PC-9 (cell line): ENCODE measurements around the gene KMT5C. TPM values are rescaled to one million over a fixed set of nuclear protein-coding genes. Genes with fewer than 3 reads are reported as not detected.

Experiments used
- BruUV-seq: library from RNA; stranded (reverse); fragments of 400-500 nt; replicated peaks from 2 replicates; lab custom pipeline; 2021; lab: Mats Ljungman, UMichigan
- CTCF ChIA-PET: fragments of 300-600 bp; sonication (Branson Sonifier 250); formaldehyde crosslinking; loops from one replicate; lab custom pipeline; 2022; ENCODE audit warnings: antibody characterized with exemption; lab: Charles Lee
- POLR2A ChIA-PET: fragments of 300-600 bp; sonication (Branson Sonifier 250); formaldehyde crosslinking; loops from one replicate; lab custom pipeline; 2022; ENCODE audit warnings: antibody characterized with exemption; ENCODE audit not compliant: unreplicated experiment; lab: Charles Lee
- DNase-seq, 2 experiments: peaks; one replicate each; pipeline versions ENCODE4 v3.0.0 to v3.0.0-alpha.2; 2015 to 2022; ENCODE audit warnings: mixed read lengths in 1 of 2
- H2AFZ ChIP-seq: fragments of 200-600 bp; sonication (generic); 2 replicates; pipeline ENCODE4 v1.8.1; 2017; ENCODE audit warnings: antibody characterized with exemption
- H3F3A ChIP-seq: fragments of 200-600 bp; sonication (generic); 2 replicates; pipeline ENCODE4 v1.8.1; 2017; ENCODE audit warnings: antibody characterized with exemption, mild to moderate bottlenecking, low read depth; ENCODE audit not compliant: insufficient read depth
- H3K27ac ChIP-seq: fragments of 200-600 bp; sonication (generic); 2 replicates; pipeline ENCODE4 v1.6.1; 2016; ENCODE audit warnings: mixed run types
- H3K27me3 ChIP-seq: fragments of 200-600 bp; sonication (generic); 2 replicates; pipeline ENCODE4 v1.6.1; 2016; ENCODE audit warnings: low read depth, mixed run types; ENCODE audit not compliant: insufficient read depth
- H3K36me3 ChIP-seq: fragments of 200-600 bp; sonication (generic); 2 replicates; pipeline ENCODE4 v1.6.1; 2016; ENCODE audit warnings: low read depth, mixed run types
- H3K4me1 ChIP-seq: fragments of 200-600 bp; sonication (generic); replicated peaks from 2 replicates; pipeline ENCODE4 v1.6.1; 2016; ENCODE audit warnings: mixed run types; ENCODE audit not compliant: insufficient read depth
- H3K4me2 ChIP-seq: fragments of 200-600 bp; sonication (generic); 2 replicates; pipeline ENCODE4 v1.6.1; 2017; ENCODE audit warnings: mixed run types
- H3K4me3 ChIP-seq: fragments of 200-600 bp; sonication (generic); 2 replicates; pipeline ENCODE4 v1.6.1; 2016; ENCODE audit warnings: mixed run types
- H3K79me2 ChIP-seq: fragments of 200-600 bp; sonication (generic); 2 replicates; pipeline ENCODE4 v1.6.1; 2017; ENCODE audit warnings: low read depth, mixed run types
- H3K9me2 ChIP-seq: fragments of 200-600 bp; sonication (generic); 2 replicates; pipeline ENCODE4 v1.8.1; 2017; ENCODE audit warnings: mild to moderate bottlenecking; ENCODE audit not compliant: insufficient read depth
- H3K9me3 ChIP-seq: fragments of 200-600 bp; sonication (generic); 2 replicates; pipeline ENCODE4 v1.8.1; 2016; ENCODE audit warnings: low read depth; ENCODE audit not compliant: insufficient read depth
- H4K20me1 ChIP-seq: fragments of 200-600 bp; sonication (generic); 2 replicates; pipeline ENCODE4 v1.8.1; 2017; ENCODE audit not compliant: insufficient read depth
- EZH2 ChIP-seq: fragments of 200-600 bp; sonication (generic); IDR thresholded peaks from 2 replicates; pipeline ENCODE4 v1.8.0; 2017; ENCODE audit warnings: antibody characterized with exemption, low read depth
- intact Hi-C: fragments of 100-400 bp; cut with micrococcal nuclease; formaldehyde crosslinking; loops from one replicate; pipeline ENCODE4 v1.10.0; 2022; ENCODE audit not compliant: unreplicated experiment
- total RNA-seq: library from RNA; stranded (reverse); gene quantifications from 2 replicates; pipeline ENCODE4 v1.2.3, GENCODE V29; 2021
- TF ChIP-seq, protein P1 (sequence below): fragments of 200-600 bp; sonication (generic); conservative IDR thresholded peaks from 2 replicates; pipeline ENCODE4 v1.6.1; 2017; ENCODE audit warnings: mixed run types, antibody characterized with exemption, mild to moderate bottlenecking, moderate library complexity

KMT5C gene
- total RNA-seq, 1 experiment from 2014 or later, result 71.6 TPM

DNA sequence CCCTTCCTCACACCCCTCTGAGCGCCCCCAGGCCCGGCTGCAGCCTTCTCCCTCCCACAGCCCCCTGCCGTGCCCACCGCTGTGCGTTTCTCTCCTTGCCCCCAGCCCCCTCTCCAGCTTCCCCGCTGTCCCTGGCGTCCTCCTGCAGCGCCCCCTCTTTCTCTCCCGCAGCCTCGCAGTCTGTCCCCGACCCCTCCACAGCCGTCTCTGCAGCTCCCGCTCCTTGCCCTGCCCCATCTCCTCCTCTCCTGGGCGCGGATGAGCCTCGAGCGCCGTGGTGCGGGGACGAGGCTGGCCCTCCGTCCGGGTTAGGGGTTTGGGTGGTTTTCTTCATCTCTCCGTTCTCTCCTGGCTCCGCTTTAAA is 1.1 kb downstream of the KMT5C start:
- intact Hi-C loops, result no loop called here
- Histone ChIP-seq H3K79me2 (peaks cover 22% of the 10 kb centered on the region), H3K27ac (peak overlapping the region; percentile 55), H3F3A (peaks cover 22% of the 10 kb centered on the region; the same call in 1 of the 2 replicates), H4K20me1 (peaks cover 19% of the 10 kb centered on the region), H3K4me1 (peaks cover 21% of the 10 kb centered on the region), H3K9me3 (no peaks in the 10 kb centered on the region), H3K36me3 (0 out of 2 replicates have a peak, but pooled peaks cover 5% of the 10 kb centered on the region), H3K4me3 (peak overlapping the region; percentile 86), H3K4me2 (peak overlapping the region; percentile 99), H3K27me3 (no peaks in the 10 kb centered on the region), H2AFZ (no peak overlapping the region), H3K9me2 (no peaks in the 10 kb centered on the region)
- no TSS peak for BruUV-seq
- ChIA-PET CTCF (interaction anchor here (0.6 to 1.4 kb wide), 2 partner anchors 44 to 401 kb away, joined by 3 read pairs; partner anchors contain the start of gene TMEM238), POLR2A (interaction anchor here (0.7 kb wide), 2 partner anchors 44 to 223 kb away, joined by 5 to 16 read pairs; partner anchors contain the start of gene PPP1R12C)
- DNase-seq, result peak in 1 of 2 experiments; percentile 21
- TF ChIP-seq, protein P1, sequence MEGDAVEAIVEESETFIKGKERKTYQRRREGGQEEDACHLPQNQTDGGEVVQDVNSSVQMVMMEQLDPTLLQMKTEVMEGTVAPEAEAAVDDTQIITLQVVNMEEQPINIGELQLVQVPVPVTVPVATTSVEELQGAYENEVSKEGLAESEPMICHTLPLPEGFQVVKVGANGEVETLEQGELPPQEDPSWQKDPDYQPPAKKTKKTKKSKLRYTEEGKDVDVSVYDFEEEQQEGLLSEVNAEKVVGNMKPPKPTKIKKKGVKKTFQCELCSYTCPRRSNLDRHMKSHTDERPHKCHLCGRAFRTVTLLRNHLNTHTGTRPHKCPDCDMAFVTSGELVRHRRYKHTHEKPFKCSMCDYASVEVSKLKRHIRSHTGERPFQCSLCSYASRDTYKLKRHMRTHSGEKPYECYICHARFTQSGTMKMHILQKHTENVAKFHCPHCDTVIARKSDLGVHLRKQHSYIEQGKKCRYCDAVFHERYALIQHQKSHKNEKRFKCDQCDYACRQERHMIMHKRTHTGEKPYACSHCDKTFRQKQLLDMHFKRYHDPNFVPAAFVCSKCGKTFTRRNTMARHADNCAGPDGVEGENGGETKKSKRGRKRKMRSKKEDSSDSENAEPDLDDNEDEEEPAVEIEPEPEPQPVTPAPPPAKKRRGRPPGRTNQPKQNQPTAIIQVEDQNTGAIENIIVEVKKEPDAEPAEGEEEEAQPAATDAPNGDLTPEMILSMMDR, result no peak; the same call in 1 of the 2 replicates
- no peak for TF ChIP-seq EZH2

DNA sequence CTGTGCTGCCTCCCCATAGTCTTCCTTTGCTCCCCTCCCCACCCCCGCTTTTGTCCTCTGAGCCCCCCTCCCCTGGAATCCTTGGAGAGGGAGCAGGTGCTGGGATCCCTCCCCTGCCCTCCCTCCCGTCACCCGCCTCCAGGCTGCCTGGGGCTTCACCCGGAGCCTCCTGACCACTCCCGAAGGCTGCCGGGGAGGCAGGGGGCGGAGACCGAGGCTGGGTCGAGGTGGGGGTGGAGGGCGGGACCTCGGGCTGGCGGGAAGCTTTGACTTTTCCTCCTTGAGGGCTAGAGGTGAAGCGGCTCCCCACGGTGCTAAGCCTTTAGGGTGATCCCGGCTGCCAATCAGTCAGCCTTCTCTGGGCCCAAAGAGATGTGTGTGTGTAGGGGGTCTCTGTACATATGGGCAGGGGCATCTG is 1.5 kb downstream of the KMT5C start:
- Histone ChIP-seq H3K4me3 (peak overlapping the region; percentile 86), H4K20me1 (peaks cover 19% of the 10 kb centered on the region), H3K36me3 (0 out of 2 replicates have a peak, but pooled peaks cover 5% of the 10 kb centered on the region), H3K27ac (no peak overlapping the region), H3F3A (peaks cover 22% of the 10 kb centered on the region; the same call in 1 of the 2 replicates), H3K4me1 (peaks cover 24% of the 10 kb centered on the region), H3K4me2 (peak overlapping the region; percentile 99), H3K79me2 (peaks cover 22% of the 10 kb centered on the region), H3K27me3 (no peaks in the 10 kb centered on the region), H3K9me2 (no peaks in the 10 kb centered on the region), H3K9me3 (no peaks in the 10 kb centered on the region), H2AFZ (no peak overlapping the region)
- DNase-seq, result peak; percentile 57 to 90
- intact Hi-C loops, result no loop called here
- POLR2A ChIA-PET, result interaction anchor here (0.5 to 0.7 kb wide), 3 partner anchors 44 to 224 kb away, joined by 3 to 16 read pairs (median 5); partner anchors contain the start of gene PPP1R12C
- CTCF ChIA-PET, result interaction anchor here (0.6 to 1.4 kb wide), 2 partner anchors 43 to 401 kb away, joined by 3 read pairs; partner anchors contain the start of gene TMEM238
- TF ChIP-seq EZH2, result no peak
- TF ChIP-seq, protein P1, result no peak
- BruUV-seq, result no TSS peak

DNA sequence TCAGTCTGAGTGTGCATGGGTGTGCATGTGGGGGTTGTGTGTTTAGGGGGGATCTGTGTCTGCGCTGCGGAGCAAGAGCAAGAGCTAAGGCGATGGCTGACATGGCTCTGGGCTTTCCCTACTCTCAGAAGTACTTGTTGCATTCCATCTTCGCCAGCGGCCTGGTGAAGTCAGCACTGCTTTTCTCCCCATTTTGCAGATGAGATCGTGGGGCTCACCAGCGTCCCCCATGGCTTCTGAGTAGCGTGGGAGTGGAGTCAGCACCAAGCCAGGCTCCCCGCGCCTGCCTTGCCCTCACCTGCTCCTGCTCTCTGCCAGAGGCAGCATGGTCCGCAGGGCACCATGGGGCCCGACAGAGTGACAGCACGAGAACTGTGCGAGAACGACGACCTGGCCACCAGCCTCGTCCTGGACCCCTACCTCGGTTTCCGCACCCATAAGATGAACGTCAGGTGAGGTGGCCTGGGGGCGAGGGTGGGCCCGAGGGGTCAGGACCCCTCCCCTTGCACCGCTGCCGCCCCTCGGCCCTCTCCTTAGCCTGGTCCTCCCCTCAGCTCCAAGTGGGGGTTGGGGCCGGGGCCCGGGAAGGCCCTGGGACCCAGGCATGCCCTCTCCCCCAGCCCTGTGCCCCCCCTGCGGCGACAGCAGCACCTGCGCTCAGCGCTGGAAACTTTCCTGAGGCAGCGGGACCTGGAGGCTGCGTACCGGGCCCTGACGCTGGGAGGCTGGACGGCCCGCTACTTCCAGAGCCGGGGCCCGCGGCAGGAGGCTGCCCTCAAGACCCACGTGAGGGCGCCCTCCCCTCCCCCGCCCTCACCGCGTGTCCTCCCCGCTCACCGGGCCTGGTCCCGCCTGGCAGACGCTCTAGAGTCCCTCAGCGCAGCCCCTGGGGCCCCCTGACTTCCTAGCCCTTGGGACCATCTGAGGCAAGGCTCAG is 2.2 kb downstream of the KMT5C start:
- TSS peak; percentile 22 for BruUV-seq
- ChIA-PET CTCF (interaction anchor here (0.5 to 1.4 kb wide), 2 partner anchors 43 to 977 kb away, joined by 3 to 4 read pairs; partner anchors contain the start of gene TMEM238), POLR2A (interaction anchor here (0.5 to 0.7 kb wide), 2 partner anchors 105 to 224 kb away, joined by 3 to 16 read pairs; partner anchors contain the start of gene PPP1R12C)
- Histone ChIP-seq H3K4me2 (peak overlapping the region; percentile 99), H3K9me3 (no peaks in the 10 kb centered on the region), H3F3A (peaks cover 22% of the 10 kb centered on the region; the same call in 1 of the 2 replicates), H3K27ac (no peak overlapping the region), H4K20me1 (peaks cover 19% of the 10 kb centered on the region), H3K9me2 (no peaks in the 10 kb centered on the region), H3K36me3 (0 out of 2 replicates have a peak, but pooled peaks cover 5% of the 10 kb centered on the region), H3K4me1 (peaks cover 24% of the 10 kb centered on the region), H3K79me2 (peaks cover 22% of the 10 kb centered on the region), H3K27me3 (no peaks in the 10 kb centered on the region), H3K4me3 (peak overlapping the region; percentile 86; the same call in 1 of the 2 replicates), H2AFZ (no peak overlapping the region)
- TF ChIP-seq EZH2, result no peak
- TF ChIP-seq, protein P1, result no peak
- intact Hi-C loops, result no loop called here
- DNase-seq, result no peak
